K562 (cell line): ENCODE measurements around the gene LY6G6F. TPM values are rescaled to one million over a fixed set of nuclear protein-coding genes. Genes with fewer than 3 reads are reported as not detected.
A peak's percentile ranks its signal among the peaks of the same experiment; 100 is the strongest.

ENCODE experiments used
- CBFA2T2 ChIP-seq: fragments of 450-650 bp; conservative IDR thresholded peaks from 2 replicates; pipeline ENCODE4 v1.6.1; 2017; ENCODE audit warnings: mild to moderate bottlenecking
- CBFA2T3 ChIP-seq: fragments of 450-650 bp; IDR thresholded peaks from 2 replicates; pipeline ENCODE4 v1.6.1; 2017
- FIP1L1 ChIP-seq: fragments of 200-400 bp; formaldehyde crosslinking; IDR thresholded peaks from 2 replicates; pipeline ENCODE4 v1.6.1; 2018; ENCODE audit warnings: mild to moderate bottlenecking, low read depth, low read length; ENCODE audit not compliant: poor library complexity, severe bottlenecking
- HSF4 ChIP-seq: fragments of 250-450 bp; sonication (Bioruptor Pico); IDR thresholded peaks from 2 replicates; pipeline ENCODE4 v2.1.2; 2022; ENCODE audit warnings: mild to moderate bottlenecking, moderate library complexity, borderline replicate concordance
- OTX1 ChIP-seq: fragments of 450-650 bp; formaldehyde crosslinking; IDR thresholded peaks from 2 replicates; pipeline ENCODE4 v1.4.0; 2022; ENCODE audit warnings: mild to moderate bottlenecking
- POLR2G ChIP-seq: fragments of 200-400 bp; formaldehyde crosslinking; IDR thresholded peaks from 2 replicates; pipeline ENCODE4 v1.6.1; 2017; ENCODE audit warnings: low read depth, mild to moderate bottlenecking, antibody characterized with exemption, low read length, moderate library complexity
- RBFOX2 ChIP-seq: fragments of 200-400 bp; formaldehyde crosslinking; IDR thresholded peaks from 2 replicates; pipeline ENCODE4 v1.6.1; 2017; ENCODE audit warnings: low read depth, mild to moderate bottlenecking, low read length, moderate library complexity
- USF1 ChIP-seq: sonication (generic); formaldehyde crosslinking; IDR thresholded peaks from 2 replicates; pipeline ENCODE4 v1.9.0; 2022; ENCODE audit warnings: mild to moderate bottlenecking, missing genetic modification reagents
- XRCC5 ChIP-seq: fragments of 200-400 bp; formaldehyde crosslinking; IDR thresholded peaks from 2 replicates; pipeline ENCODE4 v1.6.1; 2017; ENCODE audit warnings: low read depth, mild to moderate bottlenecking, low read length
- ZNF695 ChIP-seq: fragments of 450-650 bp; formaldehyde crosslinking; IDR thresholded peaks from 2 replicates; pipeline ENCODE4 v1.4.0; 2020; ENCODE audit warnings: mild to moderate bottlenecking, moderate library complexity
- polyA plus RNA-seq, 8 experiments: library from polyadenylated mRNA; depleted of rRNA in 4 of 8; stranded (reverse) in 5 of 8; unstranded in 3 of 8; fragments of >200 nt; fragmentation: Nextera tagmentation in 2 of 8; fragmentation: Illumina TruSeq in 1 of 8; extraction: Ambion mirVana in 2 of 8; extraction: Trizol in 1 of 8; gene quantifications; 2 replicates each; pipeline versions ENCODE4 v1.2.1 to v1.2.3, GENCODE V29; 2011 to 2014; ENCODE audit warnings: inconsistent platforms in 1 of 8, missing spikeins in 1 of 8
- total RNA-seq, 7 experiments: library from RNA; depleted of rRNA in 6 of 7; stranded (reverse); fragments of >200 nt in 6 of 7; fragmentation: Illumina TruSeq in 2 of 7; extraction: Trizol in 2 of 7; gene quantifications; 2 replicates each; pipeline versions ENCODE4 v1.2.1 to v1.2.3, GENCODE V29; 2011 to 2021; ENCODE audit warnings: low replicate concordance in 1 of 7
- TF ChIP-seq, protein P1 (sequence below): fragments of 250-450 bp; sonication (Bioruptor Pico); IDR thresholded peaks from 2 replicates; pipeline ENCODE4 v1.4.0; 2020; ENCODE audit warnings: mild to moderate bottlenecking, moderate library complexity

The LY6G6F gene
- total and polyA plus RNA-seq, 9 of the 15 experiments (the other 6 are each of a cell fraction or from before 2014, with no cell fraction given): 0.14 to 0.50 (median 0.28) TPM; not detected in 2

GRCh38 chr6:31723245-31723979 is 16.7 kb downstream of the LY6G6F start, which contains the start of gene MPIG6B (continued):
- peak; percentile 34 for TF ChIP-seq FIP1L1
- no peak for TF ChIP-seq XRCC5
- peak; percentile 23; the same call in 1 of the 2 replicates for TF ChIP-seq CBFA2T2
- peak; percentile 50 for TF ChIP-seq CBFA2T3
- TF ChIP-seq, protein P1, sequence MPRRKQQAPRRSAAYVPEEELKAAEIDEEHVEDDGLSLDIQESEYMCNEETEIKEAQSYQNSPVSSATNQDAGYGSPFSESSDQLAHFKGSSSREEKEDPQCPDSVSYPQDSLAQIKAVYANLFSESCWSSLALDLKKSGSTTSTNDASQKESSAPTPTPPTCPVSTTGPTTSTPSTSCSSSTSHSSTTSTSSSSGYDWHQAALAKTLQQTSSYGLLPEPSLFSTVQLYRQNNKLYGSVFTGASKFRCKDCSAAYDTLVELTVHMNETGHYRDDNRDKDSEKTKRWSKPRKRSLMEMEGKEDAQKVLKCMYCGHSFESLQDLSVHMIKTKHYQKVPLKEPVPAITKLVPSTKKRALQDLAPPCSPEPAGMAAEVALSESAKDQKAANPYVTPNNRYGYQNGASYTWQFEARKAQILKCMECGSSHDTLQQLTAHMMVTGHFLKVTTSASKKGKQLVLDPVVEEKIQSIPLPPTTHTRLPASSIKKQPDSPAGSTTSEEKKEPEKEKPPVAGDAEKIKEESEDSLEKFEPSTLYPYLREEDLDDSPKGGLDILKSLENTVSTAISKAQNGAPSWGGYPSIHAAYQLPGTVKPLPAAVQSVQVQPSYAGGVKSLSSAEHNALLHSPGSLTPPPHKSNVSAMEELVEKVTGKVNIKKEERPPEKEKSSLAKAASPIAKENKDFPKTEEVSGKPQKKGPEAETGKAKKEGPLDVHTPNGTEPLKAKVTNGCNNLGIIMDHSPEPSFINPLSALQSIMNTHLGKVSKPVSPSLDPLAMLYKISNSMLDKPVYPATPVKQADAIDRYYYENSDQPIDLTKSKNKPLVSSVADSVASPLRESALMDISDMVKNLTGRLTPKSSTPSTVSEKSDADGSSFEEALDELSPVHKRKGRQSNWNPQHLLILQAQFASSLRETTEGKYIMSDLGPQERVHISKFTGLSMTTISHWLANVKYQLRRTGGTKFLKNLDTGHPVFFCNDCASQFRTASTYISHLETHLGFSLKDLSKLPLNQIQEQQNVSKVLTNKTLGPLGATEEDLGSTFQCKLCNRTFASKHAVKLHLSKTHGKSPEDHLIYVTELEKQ: no peak
- TF ChIP-seq HSF4 (CRISPR knock-in tag): no peak
- TF ChIP-seq USF1 (CRISPR knock-in tag): 0 out of 2 replicates have a peak, but pooled peaks have one; percentile 8
- TF ChIP-seq POLR2G: peak; percentile 75; the same call in 1 of the 2 replicates
- no peak for TF ChIP-seq ZNF695
- peak; percentile 59 for TF ChIP-seq RBFOX2
- peak; percentile 11; the same call in 1 of the 2 replicates for TF ChIP-seq OTX1 (CRISPR knock-in tag)
